GM20000 (cell line): ENCODE data around the gene QSER1.

ENCODE experiments used
- DNase-seq: peaks from one replicate; pipeline ENCODE4 v3.0.0; 2012; ENCODE audit warnings: low spot score
- CTCF ChIP-seq: IDR thresholded peaks from 2 replicates; pipeline ENCODE4 v1.5.1; 2012; ENCODE audit warnings: mild to moderate bottlenecking, control low read depth; ENCODE audit errors: extremely low read depth, missing control alignments

Gene QSER1

GRCh38 chr11:33000181-33000580 is 107.6 kb downstream of the QSER1 start:
- no peak for TF ChIP-seq CTCF
- no peak for DNase-seq

DNA sequence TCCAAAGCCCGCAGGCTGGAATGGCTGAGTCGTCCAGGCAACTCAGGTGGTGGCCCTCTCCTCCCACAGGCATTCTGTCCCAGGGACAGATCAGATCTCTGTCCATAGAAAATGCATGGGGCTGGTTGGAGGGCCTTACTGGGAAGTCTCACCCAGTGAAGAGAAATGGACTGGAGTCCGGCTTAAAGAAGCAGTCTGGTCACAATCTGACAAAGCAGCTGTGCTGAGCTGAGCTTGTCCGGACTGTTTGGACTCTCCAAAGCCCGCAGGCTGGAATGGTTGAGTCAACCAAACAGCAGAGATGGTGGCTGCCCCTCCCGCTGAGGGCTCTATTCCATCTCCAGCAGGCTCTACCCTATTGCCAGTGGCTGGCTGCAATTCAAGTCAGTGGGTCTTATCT is 108.7 kb downstream of the QSER1 start:
- DNase-seq = no peak
- TF ChIP-seq CTCF = no peak

- DNase-seq = no peak
- no peak for TF ChIP-seq CTCF
Measured at GRCh38 chr11:33001751-33002542, 109.3 kb downstream of the QSER1 start.

GRCh38 chr11:33005175-33005574 is 112.6 kb downstream of the QSER1 start:
- no peak for TF ChIP-seq CTCF
- no peak for DNase-seq

- no peak for DNase-seq
- no peak for TF ChIP-seq CTCF
Measured at GRCh38 chr11:33006010-33006409, 113.4 kb downstream of the QSER1 start.

DNA sequence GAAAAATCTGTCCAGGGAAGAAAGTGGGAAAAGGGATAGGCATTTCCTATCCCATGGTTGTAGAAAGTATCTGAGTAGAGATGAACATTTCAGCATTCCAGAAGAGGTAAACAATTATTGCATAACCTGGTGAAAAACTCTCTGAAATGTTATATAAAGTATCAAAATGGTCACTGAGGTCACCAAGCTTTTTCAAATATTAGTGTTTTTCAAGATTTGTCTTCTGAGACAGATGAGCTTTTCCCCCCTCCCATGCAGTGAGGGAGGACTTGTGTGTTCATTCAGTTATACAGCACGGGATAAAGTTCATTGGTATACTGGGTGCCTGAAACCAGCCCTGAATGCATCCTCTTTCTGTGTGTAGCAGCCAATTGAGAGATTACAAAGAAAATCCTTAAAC is 121.1 kb downstream of the QSER1 start:
- no peak for DNase-seq
- no peak for TF ChIP-seq CTCF

- TF ChIP-seq CTCF = no peak
- DNase-seq = peak; percentile 88
Measured at GRCh38 chr11:33015621-33016551, 123.3 kb downstream of the QSER1 start, which contains the start of gene DEPDC7. TSS of gene DEPDC7 (plus strand) at chr11:33015878. CDS start at chr11:33015956, 78 bp downstream.
